Mucosa of rectum (tissue), 2 donors: ENCODE results near the gene CMC1.
A peak's percentile ranks its signal among the peaks of the same experiment; 100 is the strongest.

ENCODE experiments used
- H3K27ac ChIP-seq, 2 donors: one replicate each; pipeline ENCODE4 v1.7.0; 2013; ENCODE audit warnings: inconsistent platforms in 2 of 2, low read depth in 2 of 2, low read length in 2 of 2
- H3K27me3 ChIP-seq, 2 donors: one replicate each; pipeline ENCODE4 v1.7.0; 2013; ENCODE audit warnings: low read length in 2 of 2; ENCODE audit not compliant: control insufficient read depth in 2 of 2, insufficient read depth in 2 of 2
- H3K36me3 ChIP-seq, 2 donors: one replicate each; pipeline ENCODE4 v1.7.0; 2013; ENCODE audit warnings: low read length in 2 of 2; ENCODE audit not compliant: control insufficient read depth in 2 of 2, insufficient read depth in 2 of 2
- H3K4me1 ChIP-seq, 2 donors: one replicate each; pipeline ENCODE4 v1.7.0; 2013; ENCODE audit warnings: low read length in 2 of 2, mild to moderate bottlenecking in 1 of 2; ENCODE audit not compliant: control insufficient read depth in 2 of 2, insufficient read depth in 2 of 2
- H3K4me3 ChIP-seq, 2 donors: one replicate each; pipeline ENCODE4 v1.7.0; 2013; ENCODE audit warnings: low read length in 2 of 2
- H3K9ac ChIP-seq, 2 donors: one replicate each; pipeline ENCODE4 v1.7.0; 2013; ENCODE audit warnings: low read length in 2 of 2, low read depth in 1 of 2, mild to moderate bottlenecking in 1 of 2
- H3K9me3 ChIP-seq, 2 donors: one replicate each; pipeline ENCODE4 v1.7.0; 2013; ENCODE audit warnings: low read length in 2 of 2; ENCODE audit not compliant: control insufficient read depth in 2 of 2
- donor health status: healthy.
- donor health status: Normal muscosa, but diverticular disease.

Gene CMC1

DNA sequence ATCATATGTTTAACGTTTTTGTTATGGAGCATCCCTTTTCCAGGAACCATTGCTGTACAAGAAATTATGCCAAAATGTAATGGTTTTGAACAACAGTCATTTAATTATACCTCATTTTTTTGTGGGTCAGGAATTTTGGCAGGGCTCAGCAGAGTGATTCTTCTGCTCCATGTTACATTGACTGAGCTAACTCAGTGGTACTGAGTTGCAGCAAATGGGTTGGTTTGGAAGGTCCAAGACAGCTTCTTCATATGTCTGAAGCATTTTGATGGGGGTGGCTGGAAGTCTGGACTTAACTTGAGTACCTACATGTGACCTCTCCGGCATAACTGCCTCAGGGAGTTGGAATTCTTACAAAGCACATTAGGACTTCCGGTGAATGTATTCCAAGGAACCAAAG lies 26.0 kb upstream of the CMC1 start:
- peaks cover 0 to 6% of the 10 kb centered on the region in 2 donors for H3K9me3 ChIP-seq
- H3K4me1 ChIP-seq: no peaks in the 10 kb centered on the region
- H3K9ac ChIP-seq: no peak overlapping the region
- H3K36me3 ChIP-seq: no peaks in the 10 kb centered on the region
- no peak overlapping the region for H3K4me3 ChIP-seq
- no peak overlapping the region for H3K27ac ChIP-seq
- no peaks in the 10 kb centered on the region for H3K27me3 ChIP-seq

DNA sequence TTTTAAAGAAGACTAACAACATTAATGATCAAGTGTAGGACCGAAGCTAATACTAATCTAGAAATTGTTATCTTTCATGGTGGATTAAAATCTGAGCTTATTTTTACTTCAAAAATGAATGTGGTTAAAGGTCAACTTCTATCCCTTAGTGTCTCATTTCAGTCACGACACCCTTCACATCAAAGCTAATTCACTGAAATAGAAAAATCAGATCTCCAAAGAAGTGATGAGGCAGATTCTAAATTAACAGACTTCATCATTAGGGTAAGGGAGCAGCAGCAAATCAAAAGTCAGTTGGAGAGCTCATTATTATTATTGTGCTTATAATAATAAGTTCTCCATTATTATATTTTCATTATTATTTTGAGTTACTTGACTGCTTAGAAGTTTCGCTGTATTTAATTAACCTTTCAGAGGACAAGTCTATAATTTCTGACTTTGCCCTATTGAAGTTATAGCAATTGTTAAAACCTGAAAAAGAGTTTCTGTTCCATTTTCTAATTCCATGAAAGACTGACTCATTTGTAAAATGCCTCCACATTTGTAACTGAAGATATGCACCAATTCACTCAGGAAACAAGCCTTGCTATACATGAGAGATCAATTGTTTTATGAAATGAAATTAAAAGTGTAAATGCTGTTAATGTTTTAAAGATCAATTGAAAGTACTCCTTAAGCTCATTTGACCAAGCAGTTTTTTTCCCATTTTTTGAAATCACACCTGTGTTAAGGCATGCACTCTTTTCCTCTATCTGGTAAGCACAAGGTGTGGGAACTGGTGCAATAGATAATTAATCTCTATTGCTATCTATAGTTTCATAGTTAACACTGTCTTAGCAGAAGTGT lies 23.1 kb upstream of the CMC1 start:
- H3K9ac ChIP-seq: no peak overlapping the region
- H3K36me3 ChIP-seq: no peaks in the 10 kb centered on the region
- H3K27ac ChIP-seq: no peak overlapping the region
- H3K4me1 ChIP-seq: no peaks in the 10 kb centered on the region
- H3K4me3 ChIP-seq: no peak overlapping the region
- H3K27me3 ChIP-seq: no peaks in the 10 kb centered on the region
- H3K9me3 ChIP-seq: peaks cover 0 to 6% of the 10 kb centered on the region in 2 donors

DNA sequence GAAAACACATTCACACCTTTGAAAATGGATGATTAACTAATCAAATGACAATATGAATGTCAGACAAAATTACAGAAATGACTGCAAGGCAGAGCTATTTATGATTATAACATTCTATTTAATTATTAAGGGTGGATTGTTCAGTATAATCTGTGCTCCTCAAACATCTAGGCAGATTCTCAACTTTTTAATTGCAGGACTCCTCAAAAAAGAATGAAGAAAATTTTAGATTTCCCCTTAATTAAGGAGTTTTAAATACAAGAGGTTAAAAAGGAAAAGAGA lies 22.6 kb upstream of the CMC1 start:
- no peak overlapping the region for H3K4me3 ChIP-seq
- peaks cover 0 to 6% of the 10 kb centered on the region in 2 donors for H3K9me3 ChIP-seq
- H3K36me3 ChIP-seq: no peaks in the 10 kb centered on the region
- H3K27me3 ChIP-seq: no peaks in the 10 kb centered on the region
- H3K9ac ChIP-seq: no peak overlapping the region
- H3K4me1 ChIP-seq: no peaks in the 10 kb centered on the region
- H3K27ac ChIP-seq: no peak overlapping the region

DNA sequence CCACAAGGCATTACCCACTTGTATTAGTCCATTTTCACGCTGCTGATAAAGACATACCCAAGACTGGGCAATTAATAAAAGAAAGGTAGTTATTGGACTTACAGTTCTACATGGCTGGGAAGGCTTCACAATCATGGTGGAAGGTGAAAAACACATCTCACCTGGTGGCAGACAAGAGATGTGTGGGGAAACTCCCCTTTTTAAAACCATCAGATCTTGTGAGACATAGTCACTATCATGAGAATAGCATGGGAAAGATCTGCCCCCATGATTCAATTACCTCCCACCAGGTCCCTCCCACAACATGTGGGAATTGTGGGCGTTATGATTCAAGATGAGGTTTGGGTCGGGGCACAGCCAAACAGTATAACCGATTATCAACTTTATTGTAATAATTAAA lies 17.0 kb upstream of the CMC1 start:
- no peak overlapping the region for H3K4me3 ChIP-seq
- H3K9me3 ChIP-seq: no peaks in the 10 kb centered on the region
- no peak overlapping the region for H3K27ac ChIP-seq
- H3K36me3 ChIP-seq: no peaks in the 10 kb centered on the region
- H3K27me3 ChIP-seq: no peaks in the 10 kb centered on the region
- H3K9ac ChIP-seq: no peak overlapping the region
- H3K4me1 ChIP-seq: no peaks in the 10 kb centered on the region

DNA sequence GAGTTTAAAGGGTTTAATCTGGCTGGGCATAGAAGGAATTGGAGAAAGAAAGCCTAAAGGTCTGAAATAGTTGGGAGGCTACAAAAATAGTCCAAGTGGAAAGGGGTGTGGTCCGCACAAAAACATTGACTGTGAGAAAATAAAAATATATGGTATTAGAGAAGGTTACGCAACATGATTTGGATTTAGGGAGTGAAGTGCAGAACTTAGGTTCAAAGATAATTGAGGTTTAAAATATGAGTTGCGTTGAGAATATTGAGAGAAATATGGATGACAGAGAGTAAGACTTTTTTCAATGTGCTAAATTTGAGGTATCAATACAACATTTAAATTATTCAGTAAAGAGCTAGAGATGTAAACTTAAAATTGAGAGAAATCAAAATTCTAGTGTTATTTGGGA lies 15.4 kb upstream of the CMC1 start:
- no peaks in the 10 kb centered on the region for H3K36me3 ChIP-seq
- H3K27ac ChIP-seq: no peak overlapping the region
- H3K4me3 ChIP-seq: no peak overlapping the region
- no peaks in the 10 kb centered on the region for H3K4me1 ChIP-seq
- no peaks in the 10 kb centered on the region for H3K27me3 ChIP-seq
- no peaks in the 10 kb centered on the region for H3K9me3 ChIP-seq
- H3K9ac ChIP-seq: no peak overlapping the region

DNA sequence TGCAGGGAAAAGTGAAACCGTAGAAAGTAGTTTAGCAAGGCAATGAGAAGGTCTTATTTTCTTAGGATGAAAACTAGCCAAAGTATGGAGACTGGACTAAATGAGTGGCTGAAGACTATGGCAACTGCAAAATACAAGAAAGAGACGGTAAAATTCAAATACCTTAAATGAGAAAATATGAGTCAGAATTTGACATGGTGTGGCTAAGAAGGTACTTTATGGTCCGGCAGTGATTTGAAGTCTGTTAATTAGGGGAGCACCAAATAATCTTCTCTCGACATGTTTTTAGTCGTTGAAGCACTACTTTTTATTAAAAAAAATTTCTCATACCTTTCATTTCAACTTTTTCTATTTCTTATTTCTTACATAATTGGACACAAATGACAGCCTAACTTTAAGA lies 12.8 kb upstream of the CMC1 start:
- Histone ChIP-seq H3K4me3 (no peak overlapping the region), H3K9ac (no peak overlapping the region), H3K9me3 (no peaks in the 10 kb centered on the region), H3K4me1 (no peaks in the 10 kb centered on the region), H3K36me3 (no peaks in the 10 kb centered on the region), H3K27me3 (no peaks in the 10 kb centered on the region), H3K27ac (no peak overlapping the region)

DNA sequence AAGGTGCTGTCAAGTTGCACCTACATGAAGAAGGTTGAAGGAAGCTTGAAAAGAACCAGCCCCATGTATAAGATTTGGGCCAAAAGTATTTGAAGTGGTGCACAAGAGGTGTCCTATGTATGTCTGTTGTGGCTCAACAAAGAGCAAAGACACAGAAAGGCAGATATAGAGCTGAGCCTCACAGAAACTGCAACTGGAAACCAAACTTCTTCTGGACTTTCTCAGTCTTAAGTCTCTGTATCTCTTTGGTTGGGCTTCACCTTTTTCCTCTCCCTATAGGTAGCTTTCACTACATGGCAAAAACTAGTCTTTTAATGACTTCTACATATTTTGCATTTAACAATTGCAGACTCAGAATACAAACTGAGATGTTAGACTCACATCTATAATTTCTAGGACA lies 8.8 kb upstream of the CMC1 start:
- Histone ChIP-seq H3K4me1 (no peaks in the 10 kb centered on the region), H3K27ac (no peak overlapping the region), H3K9ac (no peak overlapping the region), H3K36me3 (no peaks in the 10 kb centered on the region), H3K27me3 (no peaks in the 10 kb centered on the region), H3K4me3 (no peak overlapping the region), H3K9me3 (no peaks in the 10 kb centered on the region)

DNA sequence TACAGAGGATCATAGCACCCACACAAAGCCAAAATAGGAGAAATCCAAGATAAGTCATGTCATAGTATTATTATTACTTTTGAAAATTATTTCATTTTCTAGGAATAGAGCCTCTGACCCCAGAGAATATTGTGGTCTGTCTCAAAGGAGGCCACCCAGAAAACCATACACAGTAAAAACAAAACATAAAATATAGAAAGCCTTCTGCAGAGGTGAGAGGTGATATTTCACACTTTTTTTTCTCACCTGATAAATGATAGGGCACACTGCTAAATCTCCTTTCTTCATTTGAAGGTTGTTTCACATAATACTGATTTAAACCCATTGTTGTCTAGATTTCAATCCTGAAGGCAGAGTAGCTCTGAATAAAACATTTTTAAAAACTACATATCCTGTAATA lies 7.0 kb upstream of the CMC1 start:
- no peak overlapping the region for H3K27ac ChIP-seq
- H3K9me3 ChIP-seq: no peaks in the 10 kb centered on the region
- H3K27me3 ChIP-seq: no peaks in the 10 kb centered on the region
- no peaks in the 10 kb centered on the region for H3K4me1 ChIP-seq
- no peak overlapping the region for H3K9ac ChIP-seq
- H3K36me3 ChIP-seq: no peaks in the 10 kb centered on the region
- H3K4me3 ChIP-seq: no peak overlapping the region

DNA sequence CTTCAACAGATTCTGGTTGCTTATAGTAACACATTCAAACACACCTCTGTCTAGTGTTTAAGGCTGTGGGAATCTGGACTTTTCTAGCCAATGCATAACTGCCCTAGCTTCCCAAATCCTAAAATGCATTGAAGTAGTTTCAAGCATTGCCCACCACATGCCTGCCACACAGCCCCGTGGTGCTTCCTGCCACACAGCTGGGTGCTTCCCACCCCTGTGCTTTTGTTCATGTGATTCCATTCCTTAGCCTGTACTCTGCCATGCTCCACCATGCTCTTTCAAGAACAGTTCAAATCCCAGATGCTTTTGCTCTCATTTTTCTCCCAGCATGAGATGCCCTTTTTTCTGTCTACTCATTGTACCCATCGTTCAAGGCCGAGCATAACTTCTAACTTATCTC lies 2.3 kb upstream of the CMC1 start:
- no peak overlapping the region for H3K9ac ChIP-seq
- no peaks in the 10 kb centered on the region for H3K9me3 ChIP-seq
- H3K4me3 ChIP-seq: no peak overlapping the region
- H3K27ac ChIP-seq: no peak overlapping the region
- no peaks in the 10 kb centered on the region for H3K36me3 ChIP-seq
- no peaks in the 10 kb centered on the region for H3K27me3 ChIP-seq
- peaks cover 17% of the 10 kb centered on the region in 2 donors for H3K4me1 ChIP-seq

DNA sequence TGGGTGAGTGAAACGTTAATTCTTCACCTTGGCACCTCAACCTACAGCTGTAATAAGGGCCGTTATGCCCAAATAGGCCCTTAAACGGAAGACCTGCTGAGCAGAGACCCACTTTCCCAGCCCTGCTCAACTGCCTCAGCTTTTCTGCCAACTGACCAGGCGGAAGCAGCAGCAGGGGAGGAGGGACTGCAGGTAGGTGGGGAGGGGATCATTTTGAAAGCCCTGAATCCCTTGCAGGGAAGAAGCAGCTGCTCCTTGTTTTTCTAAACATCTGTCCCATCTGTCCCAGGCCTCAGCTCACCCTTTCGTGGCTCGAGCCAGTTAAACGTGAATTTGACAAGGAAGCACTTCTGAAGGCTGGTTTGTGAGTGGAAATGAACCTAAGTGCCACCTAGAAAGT lies 978 bp upstream of the CMC1 start:
- Histone ChIP-seq H3K4me3 (peak overlapping the region; percentile 92 to 95), H3K27ac (no peak overlapping the region), H3K36me3 (no peaks in the 10 kb centered on the region), H3K27me3 (no peaks in the 10 kb centered on the region), H3K9me3 (no peaks in the 10 kb centered on the region), H3K4me1 (peaks cover 17 to 20% of the 10 kb centered on the region in 2 donors), H3K9ac (peak overlapping the region; percentile 26 to 52)
